ENCODE data around the gene GCN1. TPM values are rescaled to one million over a fixed set of nuclear protein-coding genes. Genes with fewer than 3 reads are reported as not detected.

The GCN1 gene
- total RNA-seq, 1 experiment from 2014 or later: 116 TPM

- H3K36me3 ChIP-seq (ENCODE audit: low read depth): no peaks in the 10 kb centered on the region
Observed at GRCh38 chr12:120215766-120216735, 21.5 kb upstream of the GCN1 start.

GRCh38 chr12:120215357-120215735 is 20.8 kb upstream of the GCN1 start:
- H2AFZ ChIP-seq: no peak overlapping the region
- H3K9me3 ChIP-seq (ENCODE audit: insufficient read depth, low read depth): no peaks in the 10 kb centered on the region
- ChIA-PET POLR2A (ENCODE audit: unreplicated experiment) (interaction anchor here (0.8 kb wide), 1 partner anchor 13 kb away, joined by 4 read pairs; no protein-coding TSS in a partner anchor), CTCF (no interaction called here)
- TF ChIP-seq EZH2 (IDR thresholded peaks at IDR 0.05; ENCODE audit: low read depth): no peak
- TF ChIP-seq, protein P1, sequence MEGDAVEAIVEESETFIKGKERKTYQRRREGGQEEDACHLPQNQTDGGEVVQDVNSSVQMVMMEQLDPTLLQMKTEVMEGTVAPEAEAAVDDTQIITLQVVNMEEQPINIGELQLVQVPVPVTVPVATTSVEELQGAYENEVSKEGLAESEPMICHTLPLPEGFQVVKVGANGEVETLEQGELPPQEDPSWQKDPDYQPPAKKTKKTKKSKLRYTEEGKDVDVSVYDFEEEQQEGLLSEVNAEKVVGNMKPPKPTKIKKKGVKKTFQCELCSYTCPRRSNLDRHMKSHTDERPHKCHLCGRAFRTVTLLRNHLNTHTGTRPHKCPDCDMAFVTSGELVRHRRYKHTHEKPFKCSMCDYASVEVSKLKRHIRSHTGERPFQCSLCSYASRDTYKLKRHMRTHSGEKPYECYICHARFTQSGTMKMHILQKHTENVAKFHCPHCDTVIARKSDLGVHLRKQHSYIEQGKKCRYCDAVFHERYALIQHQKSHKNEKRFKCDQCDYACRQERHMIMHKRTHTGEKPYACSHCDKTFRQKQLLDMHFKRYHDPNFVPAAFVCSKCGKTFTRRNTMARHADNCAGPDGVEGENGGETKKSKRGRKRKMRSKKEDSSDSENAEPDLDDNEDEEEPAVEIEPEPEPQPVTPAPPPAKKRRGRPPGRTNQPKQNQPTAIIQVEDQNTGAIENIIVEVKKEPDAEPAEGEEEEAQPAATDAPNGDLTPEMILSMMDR (conservative IDR thresholded peaks at IDR 0.05): no peak
- H3K36me3 ChIP-seq (ENCODE audit: low read depth): no peaks in the 10 kb centered on the region
- H3F3A ChIP-seq (ENCODE audit: insufficient read depth, low read depth): no peaks in the 10 kb centered on the region; the same call in 1 of the 2 replicates
- DNase-seq: no peak
- no peaks in the 10 kb centered on the region for H3K27me3 ChIP-seq (ENCODE audit: insufficient read depth, low read depth)
- no peaks in the 10 kb centered on the region for H3K4me1 ChIP-seq (replicated peaks; ENCODE audit: insufficient read depth)
- no TSS peak for BruUV-seq (replicated peaks)
- H3K9me2 ChIP-seq (ENCODE audit: insufficient read depth): no peaks in the 10 kb centered on the region
- H3K4me3 ChIP-seq: no peak overlapping the region
- intact Hi-C loops (cut with micrococcal nuclease; ENCODE audit: unreplicated experiment): no loop called here
- H3K27ac ChIP-seq: no peak overlapping the region
- H3K4me2 ChIP-seq: no peak overlapping the region
- H4K20me1 ChIP-seq (ENCODE audit: insufficient read depth): no peaks in the 10 kb centered on the region
- H3K79me2 ChIP-seq (ENCODE audit: low read depth): no peaks in the 10 kb centered on the region

More at GRCh38 chr12:120215766-120216735, 21.5 kb upstream of the GCN1 start:
- no peak overlapping the region for H3K4me2 ChIP-seq
- H3K27ac ChIP-seq: no peak overlapping the region
- no peak overlapping the region for H3K4me3 ChIP-seq
- no peak overlapping the region for H2AFZ ChIP-seq
- H3K9me3 ChIP-seq (ENCODE audit: insufficient read depth, low read depth): no peaks in the 10 kb centered on the region
- no peaks in the 10 kb centered on the region for H3K27me3 ChIP-seq (ENCODE audit: insufficient read depth, low read depth)
- DNase-seq: no peak
- H3F3A ChIP-seq (ENCODE audit: insufficient read depth, low read depth): no peaks in the 10 kb centered on the region; the same call in 1 of the 2 replicates
- H3K9me2 ChIP-seq (ENCODE audit: insufficient read depth): no peaks in the 10 kb centered on the region
- no peaks in the 10 kb centered on the region for H3K4me1 ChIP-seq (replicated peaks; ENCODE audit: insufficient read depth)
- TF ChIP-seq, protein P1 (conservative IDR thresholded peaks at IDR 0.05): no peak
- no peak for TF ChIP-seq EZH2 (IDR thresholded peaks at IDR 0.05; ENCODE audit: low read depth)
- no peaks in the 10 kb centered on the region for H4K20me1 ChIP-seq (ENCODE audit: insufficient read depth)
- BruUV-seq (replicated peaks): no TSS peak
- no peaks in the 10 kb centered on the region for H3K79me2 ChIP-seq (ENCODE audit: low read depth)
- ChIA-PET POLR2A (ENCODE audit: unreplicated experiment) (interaction anchor here (0.8 kb wide), 1 partner anchor 12 kb away, joined by 4 read pairs; no protein-coding TSS in a partner anchor), CTCF (no interaction called here)
- intact Hi-C loops (cut with micrococcal nuclease; ENCODE audit: unreplicated experiment): no loop called here

- Histone ChIP-seq H3K9me2 (ENCODE audit: insufficient read depth) (no peaks in the 10 kb centered on the region), H3K36me3 (ENCODE audit: low read depth) (no peaks in the 10 kb centered on the region), H3K4me3 (no peak overlapping the region), H2AFZ (no peak overlapping the region), H3K9me3 (ENCODE audit: insufficient read depth, low read depth) (no peaks in the 10 kb centered on the region), H3F3A (ENCODE audit: insufficient read depth, low read depth) (no peaks in the 10 kb centered on the region; the same call in 1 of the 2 replicates), H4K20me1 (ENCODE audit: insufficient read depth) (no peaks in the 10 kb centered on the region), H3K27ac (no peak overlapping the region), H3K79me2 (ENCODE audit: low read depth) (no peaks in the 10 kb centered on the region), H3K4me2 (no peak overlapping the region), H3K4me1 (replicated peaks; ENCODE audit: insufficient read depth) (no peaks in the 10 kb centered on the region), H3K27me3 (ENCODE audit: insufficient read depth, low read depth) (no peaks in the 10 kb centered on the region)
- TF ChIP-seq, protein P1 (conservative IDR thresholded peaks at IDR 0.05): no peak
- TF ChIP-seq EZH2 (IDR thresholded peaks at IDR 0.05; ENCODE audit: low read depth): no peak
- ChIA-PET CTCF (no interaction called here), POLR2A (ENCODE audit: unreplicated experiment) (interaction anchor here (0.8 kb wide), 1 partner anchor 13 kb away, joined by 4 read pairs; no protein-coding TSS in a partner anchor)
- DNase-seq: no peak
- intact Hi-C loops (cut with micrococcal nuclease; ENCODE audit: unreplicated experiment): no loop called here
- BruUV-seq (replicated peaks): no TSS peak
Observed at GRCh38 chr12:120214626-120215356, 20.3 kb upstream of the GCN1 start.

All from PC-9 (cell line).